SU-DHL-6 (cell line): ENCODE measurements around the gene OGDH.
A peak's percentile ranks its signal among the peaks of the same experiment; 100 is the strongest.

ENCODE experiments used
- H2AFZ ChIP-seq: fragments of 200-600 bp; sonication (generic); 2 replicates; pipeline ENCODE4 v1.6.1; 2014; ENCODE audit warnings: low read depth, mild to moderate bottlenecking, moderate library complexity, mixed read lengths, antibody characterized with exemption, low read length; ENCODE audit not compliant: severe bottlenecking
- H3F3A ChIP-seq: fragments of 200-600 bp; shearing (Covaris generic); 2 replicates; pipeline ENCODE4 v1.6.0; 2016; ENCODE audit warnings: antibody characterized with exemption, mild to moderate bottlenecking; ENCODE audit not compliant: insufficient read depth
- H3K27ac ChIP-seq: fragments of 200-600 bp; sonication (generic); 2 replicates; pipeline ENCODE4 v1.5.1; 2016; ENCODE audit warnings: low read depth, mild to moderate bottlenecking, low read length, moderate library complexity, mixed read lengths
- H3K27me3 ChIP-seq: fragments of 200-600 bp; sonication (generic), shearing (Covaris generic); 2 replicates; pipeline ENCODE4 v1.6.0; 2014; ENCODE audit warnings: mild to moderate bottlenecking, low read length
- H3K36me3 ChIP-seq: fragments of 200-600 bp; sonication (generic); 2 replicates; pipeline ENCODE4 v1.6.1; 2014; ENCODE audit warnings: mild to moderate bottlenecking, low read length, mixed read lengths
- H3K4me2 ChIP-seq: fragments of 300-600, 200-600 bp; shearing (Covaris generic), sonication (generic); 2 replicates; pipeline ENCODE4 v1.6.0; 2014; ENCODE audit warnings: low read length, low read depth, mild to moderate bottlenecking; ENCODE audit not compliant: poor library complexity, severe bottlenecking
- H3K4me3 ChIP-seq: fragments of 200-600 bp; sonication (generic); 2 replicates; pipeline ENCODE4 v1.5.1; 2014; ENCODE audit warnings: antibody characterized with exemption, low read length, mild to moderate bottlenecking, mixed read lengths; ENCODE audit not compliant: insufficient read depth, poor library complexity, severe bottlenecking
- H3K79me2 ChIP-seq: fragments of 200-600 bp; sonication (generic); 2 replicates; pipeline ENCODE4 v1.6.1; 2014; ENCODE audit warnings: mild to moderate bottlenecking, low read length, moderate library complexity; ENCODE audit not compliant: insufficient read depth
- H3K9ac ChIP-seq: fragments of 200-600 bp; sonication (generic); 2 replicates; pipeline ENCODE4 v1.7.0; 2014; ENCODE audit warnings: mild to moderate bottlenecking, low read length
- H3K9me2 ChIP-seq: fragments of 200-600 bp; sonication (generic); replicated peaks from 2 replicates; pipeline ENCODE4 v1.6.1; 2014; ENCODE audit warnings: low read length; ENCODE audit not compliant: insufficient read depth
- H3K9me3 ChIP-seq: fragments of 200-600 bp; sonication (generic); 2 replicates; pipeline ENCODE4 v1.6.1; 2014; ENCODE audit warnings: low read length, mixed read lengths; ENCODE audit not compliant: insufficient read depth
- H4K20me1 ChIP-seq: fragments of 200-600 bp; sonication (generic); 2 replicates; pipeline ENCODE4 v1.6.1; 2014; ENCODE audit warnings: low read depth, mild to moderate bottlenecking, antibody characterized with exemption, low read length, moderate library complexity, mixed read lengths
- EZH2phosphoT487 ChIP-seq: fragments of 200-600 bp; sonication (generic), shearing (Covaris generic); conservative IDR thresholded peaks from 2 replicates; pipeline ENCODE4 v1.6.1; 2018; ENCODE audit warnings: mild to moderate bottlenecking, antibody characterized with exemption, low read length, moderate library complexity, mixed read lengths
- TF ChIP-seq, protein P1 (sequence below): fragments of 200-600 bp; sonication (generic); IDR thresholded peaks from one replicate; pipeline ENCODE4 v1.5.1; 2017; ENCODE audit warnings: antibody characterized with exemption, mild to moderate bottlenecking, low read length, moderate library complexity; ENCODE audit not compliant: insufficient read depth, poor library complexity, severe bottlenecking

The OGDH gene

DNA sequence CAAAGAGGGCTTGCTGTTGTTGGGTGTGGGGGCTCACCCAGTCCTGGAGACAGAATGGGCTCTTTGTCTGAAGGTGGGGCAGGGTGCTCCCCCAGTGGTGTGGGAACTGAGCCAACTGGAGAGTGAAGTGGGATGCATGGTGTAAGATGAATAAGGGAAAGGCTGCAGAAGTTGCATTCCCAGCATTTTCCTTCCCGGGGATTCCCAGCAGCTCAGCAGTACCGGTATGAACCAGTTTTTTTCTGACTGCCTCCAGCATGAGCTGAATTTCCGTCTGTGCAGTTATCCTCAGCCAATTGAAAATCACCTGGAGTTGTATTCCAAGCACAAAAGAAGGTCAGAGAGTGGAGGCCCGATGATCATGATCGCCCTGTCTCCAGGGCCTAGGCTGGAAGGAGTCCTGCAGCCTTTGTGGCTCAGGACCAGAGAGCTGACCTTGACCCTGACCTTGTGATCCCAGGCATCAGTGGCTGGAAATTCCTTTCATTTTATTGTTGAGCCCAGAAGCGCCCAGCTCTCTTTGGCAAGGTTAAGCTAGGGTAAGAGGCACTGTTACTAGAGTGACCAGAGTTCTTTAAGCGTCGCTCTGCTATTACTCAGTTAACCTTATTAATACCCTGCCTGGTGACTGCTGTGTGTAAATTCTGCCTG lies 33.4 kb downstream of the OGDH start:
- H3K4me2 ChIP-seq, result peak overlapping the region; percentile 2
- H3K4me3 ChIP-seq, result no peak overlapping the region
- H3F3A ChIP-seq, result no peaks in the 10 kb centered on the region

DNA sequence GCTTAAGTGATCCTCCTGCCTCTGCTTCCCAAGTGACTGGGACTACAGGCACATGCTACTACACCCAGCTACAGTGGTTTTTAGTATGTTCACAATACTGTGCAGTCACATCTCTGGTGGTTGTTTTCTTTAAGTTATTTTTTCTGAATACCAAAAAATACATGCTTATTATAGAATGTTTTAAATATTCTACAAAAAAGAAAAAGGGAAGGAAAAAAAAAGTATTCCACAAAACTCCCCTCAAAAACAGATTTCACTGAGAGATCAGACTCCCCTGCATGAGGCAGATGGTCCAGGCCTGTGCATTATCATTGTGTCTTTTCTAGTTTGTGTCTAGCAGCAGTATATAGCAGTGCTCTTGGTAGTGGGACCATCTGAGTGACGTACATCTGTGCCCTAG lies 36.8 kb downstream of the OGDH start:
- no peaks in the 10 kb centered on the region for H3K9me2 ChIP-seq
- no peaks in the 10 kb centered on the region for H4K20me1 ChIP-seq
- H3K79me2 ChIP-seq, result peaks cover 14% of the 10 kb centered on the region; the same call in 1 of the 2 replicates
- H2AFZ ChIP-seq, result no peak overlapping the region
- H3F3A ChIP-seq, result no peaks in the 10 kb centered on the region
- no peak for TF ChIP-seq EZH2phosphoT487
- TF ChIP-seq, protein P1, sequence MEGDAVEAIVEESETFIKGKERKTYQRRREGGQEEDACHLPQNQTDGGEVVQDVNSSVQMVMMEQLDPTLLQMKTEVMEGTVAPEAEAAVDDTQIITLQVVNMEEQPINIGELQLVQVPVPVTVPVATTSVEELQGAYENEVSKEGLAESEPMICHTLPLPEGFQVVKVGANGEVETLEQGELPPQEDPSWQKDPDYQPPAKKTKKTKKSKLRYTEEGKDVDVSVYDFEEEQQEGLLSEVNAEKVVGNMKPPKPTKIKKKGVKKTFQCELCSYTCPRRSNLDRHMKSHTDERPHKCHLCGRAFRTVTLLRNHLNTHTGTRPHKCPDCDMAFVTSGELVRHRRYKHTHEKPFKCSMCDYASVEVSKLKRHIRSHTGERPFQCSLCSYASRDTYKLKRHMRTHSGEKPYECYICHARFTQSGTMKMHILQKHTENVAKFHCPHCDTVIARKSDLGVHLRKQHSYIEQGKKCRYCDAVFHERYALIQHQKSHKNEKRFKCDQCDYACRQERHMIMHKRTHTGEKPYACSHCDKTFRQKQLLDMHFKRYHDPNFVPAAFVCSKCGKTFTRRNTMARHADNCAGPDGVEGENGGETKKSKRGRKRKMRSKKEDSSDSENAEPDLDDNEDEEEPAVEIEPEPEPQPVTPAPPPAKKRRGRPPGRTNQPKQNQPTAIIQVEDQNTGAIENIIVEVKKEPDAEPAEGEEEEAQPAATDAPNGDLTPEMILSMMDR, result no peak
- H3K4me2 ChIP-seq, result no peak overlapping the region
- no peaks in the 10 kb centered on the region for H3K27me3 ChIP-seq
- no peak overlapping the region for H3K4me3 ChIP-seq
- H3K9me3 ChIP-seq, result no peaks in the 10 kb centered on the region
- peaks cover 9% of the 10 kb centered on the region; the same call in 1 of the 2 replicates for H3K36me3 ChIP-seq
- H3K9ac ChIP-seq, result no peak overlapping the region
- H3K27ac ChIP-seq, result no peak overlapping the region

More for the DNA sequence above, 33.4 kb downstream of the OGDH start:
- no peak overlapping the region for H3K9ac ChIP-seq
- H3K36me3 ChIP-seq, result no peaks in the 10 kb centered on the region
- H4K20me1 ChIP-seq, result no peaks in the 10 kb centered on the region
- H3K9me2 ChIP-seq, result no peaks in the 10 kb centered on the region
- TF ChIP-seq EZH2phosphoT487, result no peak
- TF ChIP-seq, protein P1, result no peak
- no peak overlapping the region; the same call in 1 of the 2 replicates for H3K27ac ChIP-seq
- no peaks in the 10 kb centered on the region for H3K9me3 ChIP-seq
- H2AFZ ChIP-seq, result no peak overlapping the region
- no peaks in the 10 kb centered on the region for H3K27me3 ChIP-seq
- H3K79me2 ChIP-seq, result peaks cover 17% of the 10 kb centered on the region; the same call in 1 of the 2 replicates

DNA sequence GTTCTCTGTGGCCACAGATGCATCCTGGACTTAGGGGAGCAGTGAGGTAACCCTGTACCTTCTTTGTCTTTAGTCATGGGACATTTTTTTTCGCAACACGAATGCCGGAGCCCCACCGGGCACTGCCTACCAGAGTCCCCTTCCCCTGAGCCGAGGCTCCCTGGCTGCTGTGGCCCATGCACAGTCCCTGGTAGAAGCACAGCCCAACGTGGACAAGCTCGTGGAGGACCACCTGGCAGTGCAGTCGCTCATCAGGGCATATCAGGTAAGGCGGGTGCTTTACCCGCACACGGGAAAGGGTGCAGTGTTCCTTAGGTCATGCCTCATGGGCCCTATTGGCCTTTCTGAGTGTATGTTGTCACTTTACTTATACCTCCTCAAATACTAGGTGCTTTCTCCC lies 38.8 kb downstream of the OGDH start:
- no peak overlapping the region for H3K4me2 ChIP-seq
- no peaks in the 10 kb centered on the region for H3K27me3 ChIP-seq
- H3K9me2 ChIP-seq, result no peaks in the 10 kb centered on the region
- H3K27ac ChIP-seq, result no peak overlapping the region
- no peak overlapping the region for H2AFZ ChIP-seq
- peaks cover 5% of the 10 kb centered on the region; the same call in 1 of the 2 replicates for H3K79me2 ChIP-seq
- H3K9ac ChIP-seq, result no peak overlapping the region
- no peaks in the 10 kb centered on the region for H3F3A ChIP-seq
- no peaks in the 10 kb centered on the region for H4K20me1 ChIP-seq
- no peaks in the 10 kb centered on the region for H3K9me3 ChIP-seq
- H3K4me3 ChIP-seq, result no peak overlapping the region
- H3K36me3 ChIP-seq, result peaks cover 9% of the 10 kb centered on the region; the same call in 1 of the 2 replicates
- TF ChIP-seq, protein P1, result no peak
- no peak for TF ChIP-seq EZH2phosphoT487
